Heart right ventricle (tissue), 16 donors: Measurements from ENCODE around the gene AMPD1. TPM values are rescaled to one million over a fixed set of nuclear protein-coding genes. Genes with fewer than 3 reads are reported as not detected.

ENCODE experiments used
- ATAC-seq, 8 donors: fragments of 200-7000 bp; cut with Tn5 transposase; one replicate each; pipeline ENCODE4 v1.9.1; 2020; ENCODE audit warnings: mild to moderate bottlenecking in 8 of 8, moderate library complexity in 8 of 8, moderate number of reproducible peaks in 1 of 8
- DNase-seq, 2 donors: peaks; one replicate each; pipeline ENCODE4 v3.0.0-alpha.2; 2020
- H3K27ac ChIP-seq, 10 donors: fragments of 200-600 bp; sonication (generic) in 2 of 10; one replicate each; pipeline versions ENCODE4 v1.5.0 to v1.8.0; 2020 to 2022; ENCODE audit warnings: mild to moderate bottlenecking in 3 of 10
- H3K27me3 ChIP-seq, 7 donors: fragments of 200-600 bp; one replicate each; pipeline ENCODE4 v1.8.0; 2021 to 2022; ENCODE audit warnings: mild to moderate bottlenecking in 2 of 7
- H3K36me3 ChIP-seq, 9 donors: fragments of 200-600 bp; sonication (generic) in 1 of 9; one replicate each; pipeline versions ENCODE4 v1.5.0 to v1.8.0; 2020 to 2022; ENCODE audit warnings: mild to moderate bottlenecking in 2 of 9
- H3K4me1 ChIP-seq, 9 donors: fragments of 200-600 bp; sonication (generic) in 1 of 9; one replicate each; pipeline versions ENCODE4 v1.5.0 to v1.8.0; 2020 to 2022; ENCODE audit warnings: mild to moderate bottlenecking in 4 of 9
- H3K4me3 ChIP-seq, 10 donors: fragments of 200-600 bp; sonication (generic) in 2 of 10; one replicate each; pipeline versions ENCODE4 v1.5.0 to v1.8.0; 2020 to 2022; ENCODE audit warnings: mild to moderate bottlenecking in 7 of 10, moderate library complexity in 2 of 10
- H3K9me3 ChIP-seq, 11 donors: fragments of 200-600 bp in 10 of 11; sonication (generic) in 2 of 11; one replicate each; pipeline versions ENCODE4 v1.5.0 to v1.8.0; 2013 to 2022; ENCODE audit warnings: mild to moderate bottlenecking in 2 of 11, control low read depth in 1 of 11, moderate library complexity in 1 of 11
- CTCF ChIP-seq, 9 donors: fragments of 200-600 bp; sonication (generic) in 2 of 9; IDR thresholded peaks; one replicate each; pipeline versions ENCODE4 v1.5.0 to v1.8.0; 2021 to 2022; ENCODE audit warnings: antibody characterized with exemption in 9 of 9, mild to moderate bottlenecking in 5 of 9, moderate library complexity in 1 of 9
- WGBS, 2 donors: extraction: QIAGEN DNeasy Blood & Tissue Kit; methylation state at CpG; one replicate each; pipeline ENCODE4 v1.1.7; 2013; ENCODE audit warnings: inconsistent platforms in 1 of 2; 5-methylcytosine and 5-hydroxymethylcytosine counted together
- intact Hi-C, 10 donors: fragments of 100-400 bp; cut with DNase I; formaldehyde crosslinking; loops; one replicate each; pipeline versions ENCODE4 v1.11.1 to v1.14.2; 2022
- polyA plus RNA-seq, 2 donors: library from polyadenylated mRNA; stranded (reverse); fragments of 200-250 nt; gene quantifications; one replicate each; pipeline ENCODE4 v1.2.3, GENCODE V29; 2013
- total RNA-seq, 10 donors: library from RNA; stranded (reverse); fragmentation: NEBNext Ultra II Directional in 3 of 10; extraction: Animal tissue kit (Norgen Biotek cat#: 25700) in 3 of 10; gene quantifications; one replicate each; pipeline versions ENCODE4 v1.2.1 to v1.2.4, GENCODE V29; 2021 to 2023
- donor health status: Arrhythmogenic right ventricular cardiomyopathy.
- donor health status: ischemic (EF 13 %, LVEDD 7.1; RV severe dilation, severe dysfunction).
- donor health status: healthy with polysubstance abuse.
- donor health status: DM: no; HTN: yes; CAD: no.
- donor health status: DM: no; HTN: no; CAD: no.
- donor health status: ischemic (EF 25% LVEDD 6.9; RV normal size, moderate dysfunction).
- donor health status: ischemic (EF 25% LVEDD 5.7; RV mildly dilated, moderate dysfunction).
- donor health status: healthy.
- donor health status: DM: yes; HTN: yes; CAD: no.
- donor health status: Ischemic cardiomyopathy.
- donor health status: ischemic (EF 35%, LVEDD 5.7; RV mildly dilated, moderate dysfunction).
- donor health status: nonischemic (EF 11% LVEDD 7.7; RV severe dilation, severe dysfunction).
- donor health status: DM: yes; HTN: yes; CAD: no.
- donor health status: PGD.
- donor health status: ischemic (EF 29% LVEDD 5.4; RV normal size, mild dysfunction).
- donor health status: nonischemic (EF 23%, LVEDD 6.1; RV moderate dilation, normal function).

AMPD1 gene
- total and polyA plus RNA-seq, 12 donors, result 0.59 TPM; not detected in 11

DNA sequence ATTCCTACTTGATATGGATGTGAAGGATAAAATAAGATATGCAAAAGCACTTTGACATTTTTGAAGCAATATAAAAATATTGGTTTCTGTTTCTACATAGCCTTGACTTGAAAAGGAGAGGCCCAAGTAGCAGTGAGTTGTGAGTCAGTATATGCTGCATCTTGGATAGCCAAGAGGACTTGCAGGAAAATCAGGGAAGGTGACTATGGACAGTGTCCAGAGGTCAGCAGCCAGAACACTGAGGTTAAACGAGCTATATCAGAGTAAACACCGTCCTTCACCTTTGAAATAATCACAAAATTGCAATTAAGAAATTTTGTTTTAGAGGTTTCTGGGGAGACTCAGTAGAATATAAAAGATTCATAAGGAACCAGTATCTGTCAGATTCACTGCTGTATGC is 6.6 kb upstream of the AMPD1 start:
- ATAC-seq (no peak), DNase-seq (no peak)
- Histone ChIP-seq H3K27me3 (no peaks in the 10 kb centered on the region), H3K36me3 (peaks cover 0 to 32% (median 14%) of the 10 kb centered on the region in 9 donors), H3K4me3 (no peak overlapping the region), H3K4me1 (peaks cover 0 to 6% (median 0%) of the 10 kb centered on the region in 9 donors), H3K9me3 (no peaks in the 10 kb centered on the region), H3K27ac (no peak overlapping the region)
- intact Hi-C loops, result no loop called here
- 44 to 55% methylated on average over 2 of the region's 2 CpGs for WGBS, 2 donors
- no peak for TF ChIP-seq CTCF (IDR thresholded peaks at IDR 0.05)

DNA sequence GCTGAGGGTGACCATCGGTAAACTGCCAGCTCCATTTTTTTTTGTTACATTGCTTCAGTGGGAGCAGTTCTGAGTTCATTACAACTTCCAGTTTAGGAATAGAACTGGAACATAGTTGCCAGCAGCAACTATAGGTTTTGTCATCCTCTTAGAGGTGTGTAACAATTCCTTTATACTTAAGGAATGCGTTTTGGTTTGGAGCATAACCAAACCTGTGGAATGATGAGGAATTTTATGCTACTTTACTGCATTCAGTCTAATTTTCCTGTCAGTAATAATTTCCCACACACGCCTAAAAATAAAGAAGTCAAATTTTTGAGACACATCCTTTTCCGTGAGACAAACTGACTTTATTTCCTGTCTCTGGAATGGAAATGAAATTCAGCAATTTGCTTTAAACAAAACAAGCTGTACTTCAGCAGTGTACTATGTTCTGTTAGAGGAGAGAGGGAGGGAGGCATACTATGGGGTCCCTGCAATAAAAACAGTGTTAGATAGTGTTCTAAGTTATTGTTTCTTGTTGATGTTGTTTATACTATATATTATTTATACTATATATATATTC is 4.8 kb upstream of the AMPD1 start:
- 37 to 49% methylated on average over 4 of the region's 4 CpGs for WGBS, 2 donors
- Histone ChIP-seq H3K27ac (no peak overlapping the region), H3K4me1 (peaks cover 0 to 6% (median 0%) of the 10 kb centered on the region in 9 donors)

DNA sequence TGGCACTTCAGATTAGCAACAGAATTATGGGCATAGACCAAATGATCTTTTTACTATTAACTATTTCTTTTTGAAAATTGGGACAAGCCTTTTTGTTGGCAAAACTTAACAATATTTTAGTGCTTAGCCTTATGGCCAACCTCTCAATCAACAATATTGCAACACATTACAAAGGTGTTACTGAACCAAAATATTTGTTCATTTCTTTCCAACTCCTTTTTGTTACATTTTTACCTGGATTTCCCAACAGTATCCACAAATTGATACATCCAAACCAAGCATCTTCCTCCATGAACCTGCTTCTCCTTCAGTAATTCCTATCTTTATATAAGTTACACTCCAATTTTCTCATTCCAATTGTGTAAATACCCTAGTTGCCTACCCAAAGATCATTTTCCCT is 1.5 kb upstream of the AMPD1 start:
- no peak for ATAC-seq
- intact Hi-C loops, result no loop called here

More for the DNA sequence above, 4.8 kb upstream of the AMPD1 start:
- ATAC-seq (no peak), DNase-seq (no peak)
- no peak for TF ChIP-seq CTCF (IDR thresholded peaks at IDR 0.05)
- Histone ChIP-seq H3K36me3 (peaks cover 0 to 14% (median 0%) of the 10 kb centered on the region in 9 donors), H3K4me3 (no peak overlapping the region), H3K27me3 (no peaks in the 10 kb centered on the region), H3K9me3 (no peaks in the 10 kb centered on the region)
- intact Hi-C loops, result no loop called here

DNA sequence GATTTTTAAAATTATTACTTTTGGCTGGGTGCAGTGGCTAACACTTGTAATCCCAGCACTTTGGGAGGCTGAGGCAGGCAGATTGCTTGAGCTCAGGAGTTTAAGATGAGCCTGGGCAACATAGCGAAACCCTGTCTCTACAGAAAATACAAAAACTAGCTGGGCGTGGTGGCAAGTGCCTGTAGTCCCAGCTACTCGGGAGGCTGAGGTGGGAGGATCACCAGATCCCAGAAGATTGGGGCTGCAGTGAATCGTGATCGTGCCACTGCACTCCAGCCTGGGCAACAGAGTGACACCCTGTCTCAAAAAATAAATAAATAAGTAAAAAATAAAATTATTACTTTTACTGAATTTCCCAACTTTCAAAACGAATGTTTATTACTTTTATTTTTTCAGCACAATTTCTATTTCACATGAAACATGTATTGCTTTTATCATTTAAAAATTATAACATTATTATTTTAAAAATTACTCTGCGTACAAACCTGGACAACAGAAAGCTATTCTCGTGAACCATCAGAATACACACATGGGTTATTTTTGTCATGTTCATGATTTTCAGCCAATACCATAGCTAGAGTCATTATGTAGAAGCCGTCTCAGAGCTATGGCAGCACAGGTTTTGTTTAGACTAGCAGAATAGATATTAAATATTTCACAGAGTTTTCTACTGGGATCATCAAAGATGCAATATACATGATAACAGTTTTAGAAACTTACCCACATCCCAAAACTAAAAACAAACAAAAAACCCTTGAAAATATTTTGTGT is 621 bp downstream of the AMPD1 start:
- Histone ChIP-seq H3K27ac (no peak overlapping the region), H3K4me3 (no peak overlapping the region), H3K27me3 (peaks cover 0 to 4% (median 3%) of the 10 kb centered on the region in 7 donors), H3K36me3 (no peaks in the 10 kb centered on the region), H3K9me3 (no peaks in the 10 kb centered on the region), H3K4me1 (no peaks in the 10 kb centered on the region)
- TF ChIP-seq CTCF (IDR thresholded peaks at IDR 0.05), result no peak
- 82 to 85% methylated on average over 9 of the region's 9 CpGs for WGBS, 2 donors
- DNase-seq, result no peak
- intact Hi-C loops, result no loop called here
- no peak for ATAC-seq

More for the DNA sequence above, 1.5 kb upstream of the AMPD1 start:
- Histone ChIP-seq H3K4me3 (no peak overlapping the region), H3K27ac (no peak overlapping the region), H3K9me3 (no peaks in the 10 kb centered on the region), H3K36me3 (no peaks in the 10 kb centered on the region), H3K27me3 (peaks cover 0 to 4% (median 0%) of the 10 kb centered on the region in 7 donors), H3K4me1 (peaks cover 0 to 6% (median 0%) of the 10 kb centered on the region in 9 donors)
- TF ChIP-seq CTCF (IDR thresholded peaks at IDR 0.05), result no peak
- no peak for DNase-seq
